RWPE1 (cell line): ENCODE data around the gene RUNX3.
"Not testable (repeated sequence)": the region's sequence is repeated elsewhere in the genome, so short reads cannot be mapped to it uniquely, and the experiment has no call there.

Experiments used
- CTCF ChIA-PET: fragments of 350-600 bp; sonication (Branson Sonifier 250); formaldehyde crosslinking; extraction: SDS; loops from one replicate; lab custom pipeline; 2021; lab: Yijun Ruan, JAX
- POLR2A ChIA-PET: fragments of 400-600 bp; formaldehyde crosslinking; extraction: SDS; loops from one replicate; lab custom pipeline; 2020; ENCODE audit warnings: antibody characterized with exemption; ENCODE audit not compliant: low non-redundant PET; lab: Yijun Ruan, JAX
- DNase-seq: peaks from one replicate; pipeline ENCODE4 v3.0.0; 2012; ENCODE audit warnings: low spot score
- H3K27ac ChIP-seq: fragments of 450-650 bp; 2 replicates; pipeline ENCODE4 v1.5.1; 2017
- TF ChIP-seq, protein P1 (sequence below): fragments of 450-650 bp; conservative IDR thresholded peaks from 2 replicates; pipeline ENCODE4 v1.5.1; 2017; ENCODE audit warnings: low read depth, mild to moderate bottlenecking

The RUNX3 gene

DNA sequence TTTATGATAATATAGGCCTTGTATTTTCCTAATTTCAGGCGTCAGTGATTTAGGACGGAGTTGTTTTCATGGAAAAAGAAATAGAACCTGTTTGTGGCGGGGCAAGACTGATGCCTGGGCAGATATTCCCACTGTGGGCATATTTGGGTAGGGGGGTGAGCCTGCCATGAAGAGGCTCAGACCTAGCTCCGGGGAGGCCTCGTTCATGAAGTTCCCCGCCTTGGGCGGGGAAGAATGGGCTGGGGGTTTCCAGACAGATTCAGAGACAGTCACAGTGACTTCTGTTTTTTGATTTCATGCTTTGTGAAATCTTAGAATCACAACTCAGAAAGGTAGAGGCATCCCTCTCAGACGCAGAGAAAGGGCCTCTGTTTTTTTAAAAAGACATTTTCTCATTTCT, 36.1 kb downstream of the RUNX3 start:
- DNase-seq: no peak
- TF ChIP-seq, protein P1, sequence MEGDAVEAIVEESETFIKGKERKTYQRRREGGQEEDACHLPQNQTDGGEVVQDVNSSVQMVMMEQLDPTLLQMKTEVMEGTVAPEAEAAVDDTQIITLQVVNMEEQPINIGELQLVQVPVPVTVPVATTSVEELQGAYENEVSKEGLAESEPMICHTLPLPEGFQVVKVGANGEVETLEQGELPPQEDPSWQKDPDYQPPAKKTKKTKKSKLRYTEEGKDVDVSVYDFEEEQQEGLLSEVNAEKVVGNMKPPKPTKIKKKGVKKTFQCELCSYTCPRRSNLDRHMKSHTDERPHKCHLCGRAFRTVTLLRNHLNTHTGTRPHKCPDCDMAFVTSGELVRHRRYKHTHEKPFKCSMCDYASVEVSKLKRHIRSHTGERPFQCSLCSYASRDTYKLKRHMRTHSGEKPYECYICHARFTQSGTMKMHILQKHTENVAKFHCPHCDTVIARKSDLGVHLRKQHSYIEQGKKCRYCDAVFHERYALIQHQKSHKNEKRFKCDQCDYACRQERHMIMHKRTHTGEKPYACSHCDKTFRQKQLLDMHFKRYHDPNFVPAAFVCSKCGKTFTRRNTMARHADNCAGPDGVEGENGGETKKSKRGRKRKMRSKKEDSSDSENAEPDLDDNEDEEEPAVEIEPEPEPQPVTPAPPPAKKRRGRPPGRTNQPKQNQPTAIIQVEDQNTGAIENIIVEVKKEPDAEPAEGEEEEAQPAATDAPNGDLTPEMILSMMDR: no peak
- no peak overlapping the region for H3K27ac ChIP-seq
- ChIA-PET POLR2A (no interaction called here), CTCF (interaction anchor here (0.6 kb wide), 1 partner anchor 10 kb away, joined by 3 read pairs; no protein-coding TSS in a partner anchor)

DNA sequence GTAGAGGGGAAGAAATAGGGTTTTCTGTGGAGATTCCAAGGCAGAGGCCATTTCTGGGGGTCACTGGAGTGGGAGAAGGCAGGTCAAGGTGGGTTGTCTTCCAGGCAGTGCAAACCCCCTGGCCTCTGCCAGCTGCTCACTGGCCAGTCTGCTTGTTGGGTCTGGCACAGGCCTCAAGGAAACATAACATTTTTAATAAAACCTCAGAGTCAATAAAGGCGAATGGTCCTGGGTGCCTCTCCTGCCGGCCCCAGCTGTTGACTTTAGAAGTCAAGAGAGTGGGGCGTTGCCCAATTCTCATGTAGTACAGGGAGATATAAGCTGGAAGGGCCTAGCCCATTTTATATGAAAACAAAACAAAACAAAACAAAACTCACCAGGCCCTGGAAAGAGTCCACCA, 36.6 kb downstream of the RUNX3 start:
- CTCF ChIA-PET: interaction anchor here (0.6 kb wide), 1 partner anchor 9 kb away, joined by 3 read pairs; no protein-coding TSS in a partner anchor
- no peak overlapping the region for H3K27ac ChIP-seq
- POLR2A ChIA-PET: no interaction called here
- TF ChIP-seq, protein P1: no peak
- DNase-seq: no peak

DNA sequence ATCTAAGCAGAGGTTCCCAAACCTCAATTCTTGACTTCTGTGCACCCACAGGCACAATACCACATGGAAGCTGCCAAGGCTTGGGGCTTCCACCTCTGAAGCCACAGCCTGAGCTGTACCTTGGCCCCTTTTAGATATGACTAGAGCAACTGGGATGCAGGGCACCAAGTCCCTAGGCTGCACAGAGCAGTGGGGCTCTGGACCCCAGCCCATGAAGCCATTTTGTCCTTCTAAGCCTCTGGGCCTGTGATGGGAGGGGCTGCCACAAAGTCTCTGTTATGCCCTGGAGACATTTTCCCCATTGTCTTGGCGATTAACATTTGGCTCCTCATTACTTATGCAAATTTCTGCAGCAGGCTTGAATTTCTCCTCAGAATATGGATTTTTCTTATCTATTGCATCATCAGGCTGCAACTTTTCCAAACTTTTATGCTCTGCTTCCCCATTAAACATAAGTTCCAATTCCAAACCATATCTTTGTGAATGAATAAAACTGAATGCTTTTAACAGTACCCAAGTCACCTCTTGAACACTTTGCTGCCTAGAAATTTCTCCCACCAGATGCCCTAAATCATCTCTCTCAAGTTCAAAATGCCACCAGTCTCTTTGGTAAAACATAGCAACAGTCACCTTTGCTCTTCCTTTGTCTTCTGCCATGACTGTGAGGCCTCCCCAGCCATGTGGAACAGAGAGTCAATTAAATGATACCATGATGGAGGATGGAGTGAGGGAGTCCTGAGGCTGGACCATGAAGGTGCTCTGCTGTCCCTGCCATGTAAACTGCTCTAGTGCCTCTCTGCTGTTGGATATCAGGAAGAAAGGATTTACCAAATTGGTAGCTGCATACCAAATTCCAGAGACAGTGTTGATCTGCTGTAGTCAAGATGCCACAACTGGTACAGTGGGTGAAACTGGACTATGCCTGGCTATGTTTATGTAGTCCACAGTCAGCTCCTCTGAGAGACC, 37.6 kb downstream of the RUNX3 start:
- TF ChIP-seq, protein P1: no peak
- ChIA-PET POLR2A (no interaction called here), CTCF (no interaction called here)
- no peak overlapping the region for H3K27ac ChIP-seq
- no peak for DNase-seq

DNA sequence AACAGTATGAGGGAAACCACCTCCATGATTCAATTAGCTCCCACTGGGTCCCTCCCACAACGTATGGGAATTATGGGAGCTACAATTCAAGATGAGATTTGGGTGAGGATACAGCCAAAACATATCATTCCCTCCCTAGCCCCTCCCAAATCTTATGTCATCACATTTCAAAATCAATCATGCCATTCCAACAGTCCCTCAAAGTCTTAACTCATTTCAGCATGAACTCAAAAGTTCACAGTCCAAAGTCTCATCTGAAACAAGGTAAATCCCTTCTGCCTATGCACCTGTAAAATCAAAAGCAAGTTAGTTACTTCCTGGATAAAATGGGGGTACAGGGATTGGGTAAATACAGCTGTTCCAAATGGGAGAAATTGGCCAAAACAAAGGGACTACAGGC, 38.7 kb downstream of the RUNX3 start:
- H3K27ac ChIP-seq, DNase-seq, POLR2A ChIA-PET, CTCF ChIA-PET: not testable (repeated sequence)

DNA sequence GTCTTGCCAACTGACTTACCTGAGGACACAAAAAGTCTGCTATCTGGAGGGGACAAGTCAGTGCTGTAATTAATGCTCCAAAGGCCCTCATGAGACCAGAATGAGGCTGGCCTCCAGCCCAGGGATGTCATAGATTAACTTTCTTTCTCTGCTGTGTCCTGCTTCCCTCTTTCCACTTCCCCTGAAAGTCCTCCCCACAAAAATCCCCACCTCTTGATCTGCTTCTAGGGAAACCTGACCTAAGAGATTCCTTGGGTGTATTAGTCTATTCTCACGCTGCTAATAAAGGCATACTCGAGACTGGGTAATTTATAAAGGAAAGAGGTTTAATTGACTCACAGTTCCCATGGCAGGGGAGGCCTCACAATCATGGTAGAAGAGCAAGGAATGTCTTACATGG, 39.2 kb downstream of the RUNX3 start:
- no peak overlapping the region for H3K27ac ChIP-seq
- TF ChIP-seq, protein P1: no peak
- CTCF ChIA-PET: no interaction called here
- DNase-seq: no peak
- POLR2A ChIA-PET: no interaction called here

DNA sequence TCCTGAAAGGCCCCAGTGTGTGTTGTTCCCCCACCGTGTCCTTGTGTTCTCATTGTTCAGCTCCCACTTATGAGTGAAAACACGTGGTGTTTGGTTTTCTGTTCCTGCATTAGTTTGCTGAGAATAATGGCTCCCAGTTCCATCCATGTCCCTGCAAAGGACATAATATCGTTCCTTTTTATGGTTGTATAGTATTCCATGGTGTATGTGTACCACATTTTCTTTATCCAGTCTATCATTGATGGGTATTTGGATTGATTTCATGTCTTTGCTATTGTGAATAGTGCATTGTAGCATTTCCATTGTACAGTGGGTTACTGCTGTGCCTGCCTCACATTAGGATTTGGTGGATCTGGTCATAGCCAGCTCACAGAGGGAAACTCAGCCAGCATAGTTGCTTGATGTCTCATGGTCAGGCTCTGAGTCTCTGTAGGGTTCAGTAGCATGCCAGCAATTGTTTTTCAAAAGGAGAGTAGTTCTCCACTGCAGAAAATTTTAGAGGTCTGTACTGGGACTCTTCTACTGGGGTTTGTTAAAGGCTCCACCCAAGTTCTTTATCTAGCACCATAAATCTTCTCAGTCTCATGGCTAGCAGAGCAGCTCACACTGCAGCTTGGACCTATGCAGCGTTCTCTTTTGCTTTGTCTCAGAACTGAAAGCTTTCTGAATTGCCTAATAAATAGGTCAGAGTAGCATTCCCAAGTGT, 41.0 kb downstream of the RUNX3 start:
- POLR2A ChIA-PET: no interaction called here

More for the DNA sequence above, 41.0 kb downstream of the RUNX3 start:
- TF ChIP-seq, protein P1: no peak
- H3K27ac ChIP-seq: no peak overlapping the region
- no peak for DNase-seq
- CTCF ChIA-PET: interaction anchor here (1.1 kb wide), 1 partner anchor 9 kb away, joined by 3 read pairs; no protein-coding TSS in a partner anchor
